GM12865 (cell line): ENCODE results near the gene TMEM212.

ENCODE experiments used
- DNase-seq: peaks from one replicate; pipeline ENCODE4 v3.0.0; 2010; ENCODE audit warnings: low read depth
- H3K4me3 ChIP-seq: 2 replicates; pipeline ENCODE4 v1.5.1; 2011; ENCODE audit warnings: mild to moderate bottlenecking, low read depth, low read length, control low read depth
- TF ChIP-seq, protein P1 (sequence below): IDR thresholded peaks from 2 replicates; pipeline ENCODE4 v1.5.1; 2011; ENCODE audit warnings: low read length, control low read depth, low read depth, inconsistent platforms; ENCODE audit not compliant: insufficient read depth; ENCODE audit errors: missing control alignments

The TMEM212 gene

DNA sequence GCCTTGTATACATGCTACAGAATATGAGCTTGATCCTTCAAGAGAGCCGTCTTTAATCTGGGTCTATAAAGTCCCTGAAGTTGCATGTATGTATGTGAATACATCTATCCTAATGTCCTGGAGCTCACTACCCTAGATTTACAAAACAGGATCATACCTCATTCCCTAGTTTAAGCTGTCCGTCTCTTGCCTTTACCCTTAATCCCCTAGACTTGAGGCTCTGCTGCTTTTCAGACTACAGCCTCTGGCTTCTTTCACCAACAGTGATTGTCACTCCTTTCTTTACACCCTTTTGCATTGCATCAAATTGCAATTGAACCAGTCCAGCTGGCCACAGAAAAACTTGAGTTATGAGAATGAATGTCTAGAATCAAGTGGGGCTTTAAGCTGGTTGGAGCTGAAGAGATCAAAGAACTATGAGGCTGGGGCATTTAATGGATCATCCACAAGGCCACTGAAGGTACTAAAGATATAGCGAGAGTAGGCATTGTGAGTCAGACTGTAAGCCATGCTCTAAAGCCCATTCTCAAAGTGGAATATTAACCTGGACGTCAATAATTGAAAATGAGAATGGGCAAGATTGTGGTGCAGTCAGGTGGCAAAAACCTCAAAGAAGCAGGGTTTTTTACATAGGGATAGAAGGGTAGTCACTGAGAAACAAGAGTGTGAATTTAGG is 20.6 kb upstream of the TMEM212 start:
- no peak for DNase-seq
- no peak overlapping the region for H3K4me3 ChIP-seq
- TF ChIP-seq, protein P1, sequence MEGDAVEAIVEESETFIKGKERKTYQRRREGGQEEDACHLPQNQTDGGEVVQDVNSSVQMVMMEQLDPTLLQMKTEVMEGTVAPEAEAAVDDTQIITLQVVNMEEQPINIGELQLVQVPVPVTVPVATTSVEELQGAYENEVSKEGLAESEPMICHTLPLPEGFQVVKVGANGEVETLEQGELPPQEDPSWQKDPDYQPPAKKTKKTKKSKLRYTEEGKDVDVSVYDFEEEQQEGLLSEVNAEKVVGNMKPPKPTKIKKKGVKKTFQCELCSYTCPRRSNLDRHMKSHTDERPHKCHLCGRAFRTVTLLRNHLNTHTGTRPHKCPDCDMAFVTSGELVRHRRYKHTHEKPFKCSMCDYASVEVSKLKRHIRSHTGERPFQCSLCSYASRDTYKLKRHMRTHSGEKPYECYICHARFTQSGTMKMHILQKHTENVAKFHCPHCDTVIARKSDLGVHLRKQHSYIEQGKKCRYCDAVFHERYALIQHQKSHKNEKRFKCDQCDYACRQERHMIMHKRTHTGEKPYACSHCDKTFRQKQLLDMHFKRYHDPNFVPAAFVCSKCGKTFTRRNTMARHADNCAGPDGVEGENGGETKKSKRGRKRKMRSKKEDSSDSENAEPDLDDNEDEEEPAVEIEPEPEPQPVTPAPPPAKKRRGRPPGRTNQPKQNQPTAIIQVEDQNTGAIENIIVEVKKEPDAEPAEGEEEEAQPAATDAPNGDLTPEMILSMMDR: no peak

DNA sequence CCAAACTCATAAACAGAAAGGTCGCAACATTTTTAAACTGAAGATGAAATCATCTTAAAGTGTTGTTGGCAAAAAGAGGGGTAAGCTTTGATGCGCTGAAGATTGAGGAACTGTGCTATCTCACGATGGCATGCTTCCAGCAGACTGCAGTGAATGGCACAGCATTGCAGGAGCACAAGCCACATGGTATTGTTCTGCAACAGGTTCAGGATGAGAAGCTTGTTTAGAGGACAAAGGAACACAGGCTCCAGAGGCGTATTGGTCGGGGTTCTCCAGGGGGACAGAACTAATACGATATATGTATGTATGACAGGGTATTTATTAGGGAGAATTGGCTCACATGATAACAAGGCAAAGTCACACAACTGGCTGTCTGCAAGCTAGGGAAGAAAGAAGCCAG is 19.0 kb upstream of the TMEM212 start:
- no peak overlapping the region for H3K4me3 ChIP-seq
- TF ChIP-seq, protein P1: no peak
- no peak for DNase-seq

DNA sequence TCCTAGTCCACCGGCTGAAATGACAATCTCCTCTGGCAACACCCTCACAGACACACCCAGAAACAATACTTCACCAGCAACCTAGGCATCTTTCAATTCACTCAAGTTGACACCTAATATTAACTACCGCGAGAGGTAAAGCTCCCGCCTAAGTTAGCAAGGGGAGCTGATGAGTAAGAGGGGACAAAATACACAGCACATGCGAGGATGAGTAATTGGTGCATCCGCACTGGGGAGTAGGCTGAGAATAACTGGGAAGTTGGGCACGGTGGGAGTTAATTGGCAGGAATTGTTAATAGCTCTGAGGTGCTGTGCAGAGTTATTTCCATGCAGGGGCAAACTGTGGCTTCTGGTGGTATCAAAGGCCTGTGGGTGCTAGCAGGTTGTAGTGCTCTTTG is 18.3 kb upstream of the TMEM212 start:
- TF ChIP-seq, protein P1: no peak
- no peak for DNase-seq
- H3K4me3 ChIP-seq: no peak overlapping the region

DNA sequence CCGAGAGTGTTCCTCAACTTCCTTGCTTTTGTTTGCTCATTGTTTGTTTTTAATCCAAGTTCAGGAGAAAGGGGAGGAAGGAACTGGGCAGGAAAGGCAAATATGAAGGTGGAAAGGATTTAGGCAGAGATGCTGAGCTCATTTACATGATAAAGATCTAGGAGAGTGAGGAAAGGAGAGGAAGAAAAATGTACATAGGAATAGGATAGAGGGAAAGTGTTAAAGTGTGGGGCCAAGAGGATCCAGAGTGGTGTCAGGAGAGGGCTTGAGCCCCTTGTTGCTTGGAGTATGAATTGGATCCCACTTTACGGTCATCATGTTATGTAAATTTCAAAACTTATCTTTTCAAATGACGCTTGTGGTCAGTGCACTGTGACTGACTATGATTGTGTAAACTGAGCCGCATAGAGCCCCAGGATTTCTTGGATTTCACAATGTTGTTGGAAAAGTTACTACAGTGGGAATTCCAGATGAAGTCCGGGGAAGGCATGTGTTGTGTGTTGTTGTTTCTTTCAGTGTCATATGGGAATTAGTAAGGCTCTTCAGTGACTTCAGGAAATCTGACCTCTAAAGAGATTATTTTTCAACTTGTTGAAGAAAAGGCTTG is 17.8 kb upstream of the TMEM212 start:
- TF ChIP-seq, protein P1: no peak
- no peak overlapping the region for H3K4me3 ChIP-seq
- DNase-seq: no peak

DNA sequence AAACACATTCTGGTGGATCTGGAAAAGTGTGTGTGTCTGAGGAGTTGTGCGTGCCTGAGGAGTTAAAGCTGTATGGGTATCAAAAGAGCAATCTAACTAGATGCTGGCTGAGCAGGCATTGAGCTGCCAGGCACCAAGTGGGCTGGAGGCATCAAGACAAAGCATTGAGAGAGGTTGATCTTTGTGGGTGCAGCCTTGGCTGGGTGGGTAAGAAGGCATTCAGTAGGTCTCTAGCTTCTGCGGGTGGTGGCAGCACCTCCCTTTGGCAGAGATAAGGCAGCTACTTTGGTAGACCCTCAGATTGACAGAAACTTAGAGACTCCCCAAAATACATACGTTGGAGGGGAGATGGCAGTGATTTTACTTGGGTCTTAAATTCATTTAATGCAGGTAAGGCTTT is 15.8 kb upstream of the TMEM212 start:
- TF ChIP-seq, protein P1: no peak
- no peak overlapping the region for H3K4me3 ChIP-seq
- DNase-seq: no peak

DNA sequence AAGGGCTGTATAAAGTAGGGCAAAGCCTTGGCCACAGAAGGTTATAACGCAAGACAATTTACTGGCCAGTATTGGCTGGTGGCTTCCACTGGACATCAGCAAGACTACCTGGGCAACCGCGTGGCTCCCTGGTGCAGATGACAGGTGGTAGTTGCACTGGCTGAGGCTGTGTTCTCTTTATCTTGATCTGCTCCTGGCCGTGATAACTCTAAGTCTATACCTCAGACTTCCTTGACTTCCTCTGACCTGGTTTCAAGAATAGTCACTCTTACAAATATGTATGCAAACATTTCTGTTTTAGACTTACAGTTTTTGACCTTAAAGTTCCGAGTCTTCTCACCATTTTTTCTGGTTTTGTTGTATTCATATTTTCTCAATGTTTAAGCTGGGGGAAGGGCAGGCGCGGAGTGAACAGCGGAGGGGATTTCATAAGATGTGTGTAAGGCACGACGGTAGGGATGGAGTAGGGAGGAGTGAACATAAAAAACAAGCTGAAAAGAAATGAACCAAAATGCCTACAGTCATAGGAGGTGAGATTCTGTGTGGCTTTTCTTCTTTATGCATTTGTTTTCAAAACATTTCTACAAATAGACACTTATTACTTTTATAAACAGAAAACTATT is 15.2 kb upstream of the TMEM212 start:
- no peak for DNase-seq
- H3K4me3 ChIP-seq: no peak overlapping the region
- TF ChIP-seq, protein P1: no peak
